GM19372 (cell line): ENCODE data around the gene ARHGAP24.
"Not testable (repeated sequence)": the region's sequence is repeated elsewhere in the genome, so short reads cannot be mapped to it uniquely, and the experiment has no call there.

Source experiments
- ATAC-seq: cut with Tn5 transposase; IDR thresholded peaks from one replicate; pipeline ENCODE4 v1.9.1; 2021; ENCODE audit warnings: mild to moderate bottlenecking, low read depth, moderate library complexity; ENCODE audit not compliant: unreplicated experiment

ARHGAP24 gene

DNA sequence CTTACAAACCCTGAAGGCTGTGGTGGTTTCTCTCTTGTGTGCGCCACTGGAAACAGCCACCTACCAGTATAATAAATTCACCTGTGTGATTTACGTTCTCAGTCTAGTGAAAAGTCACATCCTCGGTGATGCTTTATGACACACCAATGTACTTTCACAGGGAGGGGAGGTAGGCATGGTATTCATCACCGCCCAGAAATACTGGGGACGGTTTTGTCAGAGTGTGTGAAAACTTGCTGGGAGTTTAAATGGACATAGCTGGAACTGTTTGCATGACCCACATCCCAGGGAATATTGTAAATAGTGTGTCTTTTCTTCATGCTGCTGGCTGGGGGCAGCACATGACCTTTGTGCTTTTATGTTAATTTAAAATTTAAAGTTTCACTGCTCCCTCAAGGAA, 463.1 kb downstream of the ARHGAP24 start:
- ATAC-seq: no peak

GRCh38 chr4:85938902-85939301, 464.0 kb downstream of the ARHGAP24 start:
- ATAC-seq: no peak

DNA sequence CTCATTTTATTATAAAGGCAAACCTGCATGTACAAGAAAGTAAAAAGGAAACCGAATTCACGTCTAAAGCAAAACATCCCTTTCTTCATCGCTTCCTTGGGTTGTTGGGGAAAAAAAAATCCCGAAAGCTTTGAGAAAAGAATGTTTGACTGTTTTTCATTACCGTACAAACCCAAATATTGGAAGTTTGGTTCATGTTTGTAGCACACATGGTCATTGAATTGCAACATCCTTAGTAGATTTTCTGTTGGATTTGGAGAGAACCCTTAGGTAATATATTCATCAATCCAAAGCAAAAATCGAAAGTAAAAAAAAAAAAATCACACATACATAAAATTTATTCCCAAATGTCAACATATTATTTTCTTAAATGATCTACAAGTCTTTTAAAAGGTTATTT, 464.6 kb downstream of the ARHGAP24 start:
- ATAC-seq: no peak

GRCh38 chr4:85940151-85940550, 465.2 kb downstream of the ARHGAP24 start:
- no peak for ATAC-seq

GRCh38 chr4:85942107-85942506, 467.2 kb downstream of the ARHGAP24 start:
- no peak for ATAC-seq

DNA sequence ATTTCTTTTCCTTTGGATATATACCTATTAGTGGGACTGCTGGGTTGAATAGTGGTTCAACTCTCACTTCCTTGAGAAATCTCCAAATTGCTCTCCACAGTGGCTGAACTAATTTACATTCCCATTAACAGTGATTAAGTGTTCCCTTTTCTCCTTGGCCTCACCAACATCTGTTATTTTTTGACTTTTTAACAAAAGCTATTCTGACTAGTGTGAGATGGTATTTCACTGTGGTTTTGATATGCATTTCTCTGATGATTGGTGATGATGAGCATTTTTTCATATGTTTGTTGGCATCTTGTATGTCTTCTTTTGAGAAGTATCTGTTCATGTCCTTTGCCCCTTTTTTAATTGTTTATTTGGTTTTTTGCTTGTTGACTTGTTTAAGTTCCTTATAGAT, 471.9 kb downstream of the ARHGAP24 start:
- ATAC-seq: no peak

- no peak for ATAC-seq
Observed at GRCh38 chr4:85951099-85951498, 476.1 kb downstream of the ARHGAP24 start.

- no peak for ATAC-seq
Observed at GRCh38 chr4:85952528-85952927, 477.6 kb downstream of the ARHGAP24 start.

GRCh38 chr4:85952972-85953650, 478.2 kb downstream of the ARHGAP24 start:
- ATAC-seq: no peak

DNA sequence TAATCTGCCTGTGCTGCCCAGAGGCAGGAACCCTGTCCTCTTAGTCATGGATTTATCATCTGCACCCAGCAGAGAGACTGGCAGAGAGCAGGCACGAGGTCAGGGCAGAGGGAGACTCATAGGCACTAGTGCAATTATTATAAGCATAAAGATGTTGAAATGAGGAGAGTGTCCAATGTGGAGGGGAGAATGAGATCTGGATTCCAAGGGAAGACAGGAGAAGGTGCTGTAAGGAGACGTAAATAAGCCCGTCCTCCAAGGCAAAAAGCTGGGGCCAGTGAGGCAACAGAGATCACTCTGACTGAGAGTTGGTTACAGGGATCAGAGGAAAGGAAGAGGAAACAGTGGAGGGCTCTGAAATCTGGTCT, 478.7 kb downstream of the ARHGAP24 start:
- no peak for ATAC-seq

- ATAC-seq: no peak
Observed at GRCh38 chr4:85955620-85956292, 480.8 kb downstream of the ARHGAP24 start.

DNA sequence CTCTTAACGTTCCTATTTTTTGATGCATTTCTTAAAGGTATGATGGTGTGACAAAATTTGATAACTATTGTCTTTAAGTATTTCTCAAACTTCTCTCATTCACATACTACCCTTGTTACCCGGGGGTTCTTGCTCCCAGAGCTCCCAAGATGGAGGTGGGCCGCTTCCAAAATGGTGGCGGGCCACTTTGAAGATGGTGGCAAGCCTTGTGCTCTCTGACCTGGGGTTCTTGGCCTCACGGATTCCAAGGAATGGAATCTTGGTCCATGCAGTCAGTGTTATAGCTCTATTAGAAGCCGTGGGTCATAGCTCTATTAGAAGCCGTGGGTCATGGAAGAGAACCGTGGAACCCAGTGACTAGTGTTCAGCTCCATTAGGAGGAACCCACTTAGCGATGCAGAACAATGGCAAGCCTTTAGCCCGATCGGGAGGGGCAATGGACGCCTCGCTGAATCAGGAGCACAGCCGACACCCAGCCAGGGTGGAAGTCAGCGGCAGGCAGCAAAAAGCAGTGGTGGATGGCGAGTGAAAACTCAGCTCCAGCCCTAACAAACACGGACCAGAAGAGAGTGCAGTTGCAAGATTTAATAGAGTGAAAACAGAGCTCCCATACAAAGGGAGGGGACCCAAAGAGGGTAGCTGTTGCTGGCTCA, 481.5 kb downstream of the ARHGAP24 start:
- ATAC-seq: no peak

GRCh38 chr4:85961887-85962286, 486.9 kb downstream of the ARHGAP24 start:
- no peak for ATAC-seq

GRCh38 chr4:85963231-85963630, 488.3 kb downstream of the ARHGAP24 start:
- ATAC-seq: no peak

GRCh38 chr4:85964298-85964697, 489.3 kb downstream of the ARHGAP24 start:
- ATAC-seq: no peak

GRCh38 chr4:85965017-85965416, 490.1 kb downstream of the ARHGAP24 start:
- ATAC-seq: not testable (repeated sequence)

- ATAC-seq: no peak
Observed at GRCh38 chr4:85965529-85965928, 490.6 kb downstream of the ARHGAP24 start.

GRCh38 chr4:85966373-85966772, 491.4 kb downstream of the ARHGAP24 start:
- ATAC-seq: no peak

GRCh38 chr4:85967872-85968271, 492.9 kb downstream of the ARHGAP24 start:
- no peak for ATAC-seq

DNA sequence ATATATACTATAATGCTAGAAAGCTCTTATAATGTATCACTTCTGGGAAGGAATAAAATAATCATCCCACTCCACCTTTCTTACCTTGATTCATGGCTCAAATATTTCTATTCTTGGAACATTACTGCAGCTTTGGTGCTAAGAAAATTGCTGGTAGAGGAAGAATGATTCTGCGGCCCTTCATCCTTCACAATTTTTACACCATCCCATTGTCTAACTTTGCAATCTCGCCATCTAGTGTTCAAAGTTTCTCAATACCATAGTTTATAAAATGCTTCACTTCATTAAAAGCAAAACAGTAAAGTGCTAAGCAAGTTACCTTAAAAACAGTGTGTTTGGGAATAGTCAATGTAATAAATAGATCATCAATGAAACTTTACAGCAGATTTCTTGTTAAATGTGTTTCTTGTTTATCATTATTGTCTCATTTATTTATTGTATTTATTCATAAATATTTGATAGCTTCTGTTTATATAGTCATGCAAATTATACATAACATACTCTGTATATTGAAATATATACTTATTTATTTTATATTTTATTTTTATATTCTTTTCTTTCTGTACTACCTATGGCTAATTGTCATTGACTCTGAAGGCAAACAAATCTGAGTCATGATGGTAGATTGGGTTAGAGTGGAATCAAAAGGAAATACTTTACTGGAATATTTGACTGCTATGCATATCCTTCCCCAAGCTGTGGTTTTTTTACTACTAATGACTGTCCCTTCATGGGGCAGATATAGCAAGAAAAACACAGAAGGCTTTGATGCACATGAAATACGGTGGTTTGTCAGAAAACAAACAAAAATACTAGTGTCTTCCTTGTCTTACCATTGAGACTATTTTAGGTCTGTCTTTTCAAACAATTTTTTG, 494.2 kb downstream of the ARHGAP24 start:
- peak; percentile 68 for ATAC-seq

GRCh38 chr4:85970535-85970934, 495.6 kb downstream of the ARHGAP24 start:
- ATAC-seq: no peak
